ENCODE measurements around the gene ANKS1A.

Gene ANKS1A

GRCh38 chr6:34958734-34959133 lies 69.7 kb downstream of the ANKS1A start:
- no peak for TF ChIP-seq CTCF (conservative IDR thresholded peaks at IDR 0.05; ENCODE audit: low read length)
- no peak for TF ChIP-seq EZH2phosphoT487 (IDR thresholded peaks at IDR 0.05; ENCODE audit: borderline replicate concordance)
- Histone ChIP-seq H3K9me2 (replicated peaks; ENCODE audit: low read depth, low read length) (no peaks in the 10 kb centered on the region), H3K79me2 (ENCODE audit: insufficient read depth, low read length) (peaks cover 6% of the 10 kb centered on the region; the same call in 1 of the 2 replicates), H3K4me2 (ENCODE audit: low read depth, low read length, poor library complexity, severe bottlenecking) (no peak overlapping the region), H4K20me1 (ENCODE audit: insufficient read depth, low read length, poor library complexity, severe bottlenecking) (peaks cover under 1% of the 10 kb centered on the region), H3K27me3 (ENCODE audit: insufficient read depth, low read length, poor library complexity, severe bottlenecking) (no peaks in the 10 kb centered on the region), H3K9ac (ENCODE audit: low read depth, low read length, poor library complexity, severe bottlenecking) (no peak overlapping the region), H3K4me3 (ENCODE audit: low read length, poor library complexity, severe bottlenecking) (no peak overlapping the region), H3K4me1 (ENCODE audit: insufficient read depth, low read length, poor library complexity, severe bottlenecking) (peaks cover 16% of the 10 kb centered on the region), H3K36me3 (ENCODE audit: insufficient read depth, low read length) (no peaks in the 10 kb centered on the region), H3K9me3 (ENCODE audit: insufficient read depth, low read depth, low read length) (no peaks in the 10 kb centered on the region), H3F3A (ENCODE audit: low read depth) (no peaks in the 10 kb centered on the region), H2AFZ (ENCODE audit: low read length) (no peak overlapping the region)

GRCh38 chr6:34959224-34959623 lies 70.2 kb downstream of the ANKS1A start:
- H3F3A ChIP-seq (ENCODE audit: low read depth), result no peaks in the 10 kb centered on the region
- H3K4me1 ChIP-seq (ENCODE audit: insufficient read depth, low read length, poor library complexity, severe bottlenecking), result peaks cover 16% of the 10 kb centered on the region
- no peaks in the 10 kb centered on the region for H3K9me3 ChIP-seq (ENCODE audit: insufficient read depth, low read depth, low read length)
- H3K27me3 ChIP-seq (ENCODE audit: insufficient read depth, low read length, poor library complexity, severe bottlenecking), result no peaks in the 10 kb centered on the region
- H3K4me3 ChIP-seq (ENCODE audit: low read length, poor library complexity, severe bottlenecking), result no peak overlapping the region
- H3K36me3 ChIP-seq (ENCODE audit: insufficient read depth, low read length), result no peaks in the 10 kb centered on the region
- H3K9ac ChIP-seq (ENCODE audit: low read depth, low read length, poor library complexity, severe bottlenecking), result no peak overlapping the region
- H2AFZ ChIP-seq (ENCODE audit: low read length), result no peak overlapping the region
- no peak for TF ChIP-seq CTCF (conservative IDR thresholded peaks at IDR 0.05; ENCODE audit: low read length)
- TF ChIP-seq EZH2phosphoT487 (IDR thresholded peaks at IDR 0.05; ENCODE audit: borderline replicate concordance), result no peak
- H3K4me2 ChIP-seq (ENCODE audit: low read depth, low read length, poor library complexity, severe bottlenecking), result no peak overlapping the region
- H3K9me2 ChIP-seq (replicated peaks; ENCODE audit: low read depth, low read length), result no peaks in the 10 kb centered on the region
- peaks cover 6% of the 10 kb centered on the region; the same call in 1 of the 2 replicates for H3K79me2 ChIP-seq (ENCODE audit: insufficient read depth, low read length)
- H4K20me1 ChIP-seq (ENCODE audit: insufficient read depth, low read length, poor library complexity, severe bottlenecking), result no peaks in the 10 kb centered on the region

DNA sequence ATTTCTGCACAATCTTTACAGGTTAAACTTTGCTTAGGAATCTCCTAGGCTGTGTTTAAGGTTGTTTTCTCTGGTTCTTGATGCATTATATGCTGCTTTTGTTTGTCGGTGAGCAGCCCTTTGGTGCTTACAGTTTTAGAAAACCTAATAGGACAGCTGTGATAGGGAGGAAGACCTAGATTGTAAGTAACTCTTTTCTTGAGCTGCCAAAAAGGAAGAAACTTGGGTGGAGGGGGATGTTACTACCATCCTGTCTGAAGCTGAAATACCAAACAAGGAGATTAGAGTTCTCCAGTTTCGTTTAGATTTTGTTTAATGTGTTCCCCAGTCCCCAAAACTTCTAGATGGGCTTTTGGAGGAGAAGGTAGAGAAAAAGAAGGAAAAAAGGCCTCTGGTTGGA lies 72.0 kb downstream of the ANKS1A start:
- no peaks in the 10 kb centered on the region for H3K36me3 ChIP-seq (ENCODE audit: insufficient read depth, low read length)
- no peak overlapping the region for H2AFZ ChIP-seq (ENCODE audit: low read length)
- H3K4me2 ChIP-seq (ENCODE audit: low read depth, low read length, poor library complexity, severe bottlenecking), result no peak overlapping the region
- no peak overlapping the region for H3K9ac ChIP-seq (ENCODE audit: low read depth, low read length, poor library complexity, severe bottlenecking)
- H3F3A ChIP-seq (ENCODE audit: low read depth), result no peaks in the 10 kb centered on the region
- H3K9me2 ChIP-seq (replicated peaks; ENCODE audit: low read depth, low read length), result no peaks in the 10 kb centered on the region
- no peak overlapping the region for H3K4me3 ChIP-seq (ENCODE audit: low read length, poor library complexity, severe bottlenecking)
- no peaks in the 10 kb centered on the region for H3K9me3 ChIP-seq (ENCODE audit: insufficient read depth, low read depth, low read length)
- no peaks in the 10 kb centered on the region for H3K27me3 ChIP-seq (ENCODE audit: insufficient read depth, low read length, poor library complexity, severe bottlenecking)
- peaks cover 6% of the 10 kb centered on the region; the same call in 1 of the 2 replicates for H3K79me2 ChIP-seq (ENCODE audit: insufficient read depth, low read length)
- H4K20me1 ChIP-seq (ENCODE audit: insufficient read depth, low read length, poor library complexity, severe bottlenecking), result no peaks in the 10 kb centered on the region
- TF ChIP-seq CTCF (conservative IDR thresholded peaks at IDR 0.05; ENCODE audit: low read length) (no peak), EZH2phosphoT487 (IDR thresholded peaks at IDR 0.05; ENCODE audit: borderline replicate concordance) (no peak)
- H3K4me1 ChIP-seq (ENCODE audit: insufficient read depth, low read length, poor library complexity, severe bottlenecking), result peaks cover 11% of the 10 kb centered on the region

Data from Loucy (cell line).